Stimulated activated naive CD8-positive, alpha-beta T cell treated with anti-CD3 and anti-CD28 coated beads, Interleukin-15, Interleukin-2, amounts not matched to agents 100 ng/mL and 50 ng/mL, for 24 hours (primary cell): ENCODE measurements around the gene USP6.
"Not testable (repeated sequence)": the region's sequence is repeated elsewhere in the genome, so short reads cannot be mapped to it uniquely, and the experiment has no call there.

Source experiments
- H3K27ac Mint-ChIP-seq: one replicate; pipeline ENCODE4 v1.8.0; 2021; ENCODE audit warnings: mild to moderate bottlenecking, mixed read lengths
- H3K27me3 Mint-ChIP-seq: one replicate; pipeline ENCODE4 v1.8.0; 2021; ENCODE audit warnings: mixed read lengths
- H3K36me3 Mint-ChIP-seq: one replicate; pipeline ENCODE4 v1.8.0; 2021; ENCODE audit warnings: low read depth, mixed read lengths
- H3K4me1 Mint-ChIP-seq: one replicate; pipeline ENCODE4 v1.8.0; 2021; ENCODE audit warnings: low read depth, mixed read lengths
- H3K4me3 Mint-ChIP-seq: one replicate; pipeline ENCODE4 v1.8.0; 2021; ENCODE audit warnings: mild to moderate bottlenecking, mixed read lengths
- H3K9me3 Mint-ChIP-seq: one replicate; pipeline ENCODE4 v1.8.0; 2021; ENCODE audit warnings: mixed read lengths

USP6 gene

DNA sequence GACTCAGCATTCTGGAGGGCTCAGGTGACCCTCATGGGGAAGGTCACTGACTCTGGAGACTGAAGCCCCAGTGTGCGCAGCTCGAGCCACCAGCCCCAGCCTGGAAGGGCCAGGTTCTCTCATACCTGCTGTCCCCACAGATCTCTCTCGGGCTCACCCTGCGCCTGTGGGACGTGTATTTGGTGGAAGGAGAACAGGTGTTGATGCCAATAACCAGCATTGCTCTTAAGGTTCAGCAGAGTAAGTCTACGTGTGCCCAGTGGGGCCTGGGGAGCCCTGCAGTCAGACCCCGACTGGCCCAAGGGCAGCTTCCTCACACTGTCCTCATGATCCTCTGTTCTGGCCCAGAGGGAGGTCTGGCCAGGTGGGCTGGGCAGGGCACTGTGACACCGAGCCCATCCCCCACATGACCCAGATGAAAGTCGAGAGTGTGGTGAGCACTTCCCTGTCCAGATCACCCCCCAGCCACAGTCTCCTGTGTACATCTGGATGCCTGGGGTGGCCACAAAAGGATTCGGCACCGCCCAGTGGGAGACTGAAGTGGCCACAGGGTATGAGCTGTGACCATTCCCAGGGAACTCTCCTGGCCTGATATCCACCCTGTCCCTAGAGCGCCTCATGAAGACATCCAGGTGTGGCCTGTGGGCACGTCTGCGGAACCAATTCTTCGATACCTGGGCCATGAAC lies 21.8 kb downstream of the USP6 start:
- not testable (repeated sequence) for H3K9me3 Mint-ChIP-seq, H3K27me3 Mint-ChIP-seq, H3K4me3 Mint-ChIP-seq, H3K4me1 Mint-ChIP-seq, H3K27ac Mint-ChIP-seq, H3K36me3 Mint-ChIP-seq

DNA sequence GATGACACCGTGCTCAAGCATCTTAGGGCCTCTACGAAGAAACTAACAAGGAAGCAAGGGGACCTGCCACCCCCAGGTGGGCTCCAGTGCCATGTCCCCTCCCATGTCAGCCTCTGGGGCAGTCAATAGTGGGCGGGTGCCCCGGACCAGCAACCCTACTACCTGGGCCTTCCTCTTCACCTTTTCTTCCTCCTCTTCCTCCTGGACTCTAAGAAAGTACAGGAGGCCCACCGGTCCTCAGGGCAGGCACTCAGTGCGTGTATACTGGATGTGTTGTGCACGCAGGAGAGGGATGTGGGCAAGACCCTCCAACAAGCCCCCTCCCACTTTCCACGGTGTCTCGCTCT lies 22.3 kb downstream of the USP6 start:
- H3K27ac Mint-ChIP-seq, H3K4me3 Mint-ChIP-seq, H3K9me3 Mint-ChIP-seq, H3K27me3 Mint-ChIP-seq, H3K4me1 Mint-ChIP-seq, H3K36me3 Mint-ChIP-seq: not testable (repeated sequence)

DNA sequence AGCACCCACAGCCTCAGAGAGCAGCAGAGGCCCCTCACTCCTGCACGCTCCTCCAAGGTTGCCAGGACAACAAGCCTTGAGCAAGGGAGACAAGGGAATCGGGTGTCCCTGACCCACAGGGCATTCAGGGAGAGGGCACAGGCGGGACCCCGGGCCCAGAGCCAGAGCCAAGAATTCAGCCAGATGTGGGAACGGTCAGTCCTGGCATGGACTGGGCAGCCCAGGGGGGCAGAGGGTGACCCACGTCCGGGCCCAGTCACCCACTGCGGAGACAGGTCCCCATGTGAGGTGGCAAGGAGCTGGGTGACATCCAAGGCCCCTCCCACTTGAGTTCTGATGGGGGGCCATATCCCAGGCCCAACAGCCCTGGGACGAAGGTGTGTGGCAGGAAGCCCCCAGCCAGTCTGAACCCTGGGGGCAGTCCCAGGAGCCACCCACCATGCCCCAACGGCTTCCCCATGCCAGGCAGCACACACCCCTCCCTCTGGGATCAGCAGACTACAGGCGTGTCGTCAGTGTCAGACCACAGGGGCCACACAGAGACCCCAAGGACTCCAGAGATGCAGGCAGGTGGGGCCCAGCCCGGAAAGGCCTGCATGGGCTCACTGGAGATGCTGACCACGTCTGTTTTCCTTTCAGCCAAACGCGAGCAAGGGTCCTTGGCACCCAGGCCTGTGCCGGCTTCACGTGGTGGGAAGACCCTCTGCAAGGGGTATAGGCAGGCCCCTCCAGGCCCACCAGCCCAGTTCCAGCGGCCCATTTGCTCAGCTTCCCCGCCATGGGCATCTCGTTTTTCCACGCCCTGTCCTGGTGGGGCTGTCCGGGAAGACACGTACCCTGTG lies 23.0 kb downstream of the USP6 start:
- no peak overlapping the region for H3K27ac Mint-ChIP-seq
- no peaks in the 10 kb centered on the region for H3K27me3 Mint-ChIP-seq
- H3K36me3 Mint-ChIP-seq = no peaks in the 10 kb centered on the region
- no peaks in the 10 kb centered on the region for H3K9me3 Mint-ChIP-seq
- H3K4me1 Mint-ChIP-seq = no peaks in the 10 kb centered on the region
- no peak overlapping the region for H3K4me3 Mint-ChIP-seq

DNA sequence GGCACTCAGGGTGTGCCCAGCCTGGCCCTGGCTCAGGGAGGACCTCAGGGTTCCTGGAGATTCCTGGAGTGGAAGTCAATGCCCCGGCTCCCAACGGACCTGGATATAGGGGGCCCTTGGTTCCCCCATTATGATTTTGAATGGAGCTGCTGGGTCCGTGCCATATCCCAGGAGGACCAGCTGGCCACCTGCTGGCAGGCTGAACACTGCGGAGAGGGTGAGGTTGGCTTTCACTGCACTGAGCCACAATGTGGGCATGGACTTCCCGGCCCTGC lies 23.6 kb downstream of the USP6 start:
- Mint-ChIP-seq H3K36me3 (no peaks in the 10 kb centered on the region), H3K4me3 (no peak overlapping the region), H3K9me3 (no peaks in the 10 kb centered on the region), H3K27ac (no peak overlapping the region), H3K4me1 (no peaks in the 10 kb centered on the region), H3K27me3 (no peaks in the 10 kb centered on the region)

DNA sequence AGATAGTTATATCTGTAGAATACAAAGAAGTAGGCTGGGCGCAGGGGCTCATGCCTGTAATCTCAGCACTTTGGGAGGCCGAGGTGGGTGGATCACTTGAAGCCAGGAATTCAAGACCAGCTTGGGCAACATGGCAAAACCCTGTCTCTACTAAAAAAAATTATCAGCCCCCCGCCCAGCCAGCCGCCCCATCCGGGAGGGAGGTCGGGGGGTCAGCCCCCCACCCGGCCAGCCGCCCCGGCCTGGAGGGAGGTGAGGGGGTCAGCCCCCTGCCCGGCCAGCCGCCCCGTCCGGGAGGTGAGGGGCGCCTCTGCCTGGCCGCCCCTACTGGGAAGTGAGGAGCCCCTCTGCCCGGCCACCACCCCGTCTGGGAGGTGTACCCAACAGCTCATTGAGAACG lies 27.0 kb downstream of the USP6 start:
- not testable (repeated sequence) for H3K4me3 Mint-ChIP-seq, H3K36me3 Mint-ChIP-seq, H3K27ac Mint-ChIP-seq, H3K4me1 Mint-ChIP-seq, H3K9me3 Mint-ChIP-seq
- H3K27me3 Mint-ChIP-seq = peaks cover 16% of the 10 kb centered on the region

DNA sequence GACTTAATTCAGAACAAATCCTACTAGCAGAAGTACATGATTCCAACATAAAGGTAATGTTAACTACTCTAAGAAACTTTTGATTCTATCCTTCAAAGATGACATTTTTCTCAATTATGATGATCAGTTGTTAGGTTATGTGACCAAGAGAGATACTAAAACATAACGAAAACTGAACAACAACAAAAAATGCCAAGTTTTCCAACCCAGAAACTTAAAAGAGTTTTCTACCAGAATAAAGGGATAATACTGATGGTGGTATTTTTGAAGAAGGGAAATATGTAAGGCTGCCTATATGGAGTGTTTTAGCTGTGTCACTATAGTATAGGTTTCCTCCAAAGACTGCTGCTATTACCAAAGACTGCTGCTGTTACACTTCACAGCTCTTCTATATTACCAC lies 30.3 kb downstream of the USP6 start:
- not testable (repeated sequence) for H3K4me1 Mint-ChIP-seq, H3K9me3 Mint-ChIP-seq, H3K36me3 Mint-ChIP-seq, H3K27ac Mint-ChIP-seq, H3K4me3 Mint-ChIP-seq
- H3K27me3 Mint-ChIP-seq = peaks cover 22% of the 10 kb centered on the region

DNA sequence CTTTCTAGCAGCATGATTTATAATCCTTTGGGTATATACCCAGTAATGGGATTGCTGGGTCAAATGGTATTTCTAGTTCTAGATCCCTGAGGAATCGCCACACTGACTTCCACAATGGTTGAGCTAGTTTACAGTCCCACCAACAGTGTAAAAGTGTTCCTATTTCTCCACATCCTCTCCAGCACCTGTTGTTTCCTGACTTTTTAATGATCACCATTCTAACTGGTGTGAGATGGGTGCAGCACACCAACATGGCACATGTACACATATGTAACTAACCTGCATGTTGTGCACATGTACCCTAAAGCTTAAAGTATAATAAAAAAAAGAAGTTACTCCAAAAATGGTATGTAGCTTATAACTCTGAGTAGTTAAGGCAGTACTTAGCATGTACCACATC lies 44.9 kb downstream of the USP6 start:
- H3K27ac Mint-ChIP-seq, H3K9me3 Mint-ChIP-seq, H3K36me3 Mint-ChIP-seq, H3K4me3 Mint-ChIP-seq, H3K4me1 Mint-ChIP-seq: not testable (repeated sequence)
- peaks cover 36% of the 10 kb centered on the region for H3K27me3 Mint-ChIP-seq

DNA sequence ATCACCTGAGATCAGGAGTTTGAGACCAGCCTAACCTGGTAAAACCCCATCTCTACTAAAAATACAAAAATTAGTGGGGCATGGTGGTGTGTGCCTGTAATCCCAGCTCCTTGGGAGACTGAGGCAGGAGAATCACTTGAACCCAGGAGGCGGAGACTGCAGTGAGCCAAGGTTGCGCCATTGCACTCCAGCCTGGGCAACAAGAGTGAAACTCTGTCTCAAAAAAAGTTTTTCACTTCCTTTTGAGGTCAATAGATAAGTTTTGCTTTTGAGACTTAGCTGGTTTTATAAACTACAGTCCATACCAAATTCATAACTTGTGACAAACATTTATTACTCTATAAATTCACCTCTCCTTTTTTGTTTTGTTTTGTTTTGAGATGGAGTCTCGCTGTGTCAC lies 46.0 kb downstream of the USP6 start:
- H3K27ac Mint-ChIP-seq, H3K4me1 Mint-ChIP-seq, H3K4me3 Mint-ChIP-seq, H3K9me3 Mint-ChIP-seq, H3K36me3 Mint-ChIP-seq: not testable (repeated sequence)
- H3K27me3 Mint-ChIP-seq = peaks cover 39% of the 10 kb centered on the region

DNA sequence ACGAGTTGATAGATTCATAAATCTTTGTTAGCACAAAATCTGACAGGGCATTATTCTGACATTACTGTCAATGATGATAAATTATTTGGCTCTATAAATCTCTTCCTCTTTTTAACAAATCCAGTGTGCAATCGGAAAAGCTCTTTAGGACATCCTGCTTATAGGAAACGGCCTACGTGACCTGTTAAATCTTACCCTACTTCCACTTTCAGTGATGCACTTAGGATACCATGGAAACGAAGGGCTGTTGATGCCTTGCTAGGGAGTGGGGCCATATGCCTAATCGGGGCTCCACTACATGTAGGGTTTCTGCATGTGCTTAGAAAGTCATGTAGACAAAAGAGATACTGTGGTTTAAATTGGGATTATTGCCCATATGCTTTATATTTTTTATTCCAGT lies 48.6 kb downstream of the USP6 start:
- H3K9me3 Mint-ChIP-seq = no peaks in the 10 kb centered on the region
- peaks cover 28% of the 10 kb centered on the region for H3K27me3 Mint-ChIP-seq
- no peaks in the 10 kb centered on the region for H3K36me3 Mint-ChIP-seq
- peaks cover 3% of the 10 kb centered on the region for H3K4me1 Mint-ChIP-seq
- no peak overlapping the region for H3K4me3 Mint-ChIP-seq
- no peak overlapping the region for H3K27ac Mint-ChIP-seq

DNA sequence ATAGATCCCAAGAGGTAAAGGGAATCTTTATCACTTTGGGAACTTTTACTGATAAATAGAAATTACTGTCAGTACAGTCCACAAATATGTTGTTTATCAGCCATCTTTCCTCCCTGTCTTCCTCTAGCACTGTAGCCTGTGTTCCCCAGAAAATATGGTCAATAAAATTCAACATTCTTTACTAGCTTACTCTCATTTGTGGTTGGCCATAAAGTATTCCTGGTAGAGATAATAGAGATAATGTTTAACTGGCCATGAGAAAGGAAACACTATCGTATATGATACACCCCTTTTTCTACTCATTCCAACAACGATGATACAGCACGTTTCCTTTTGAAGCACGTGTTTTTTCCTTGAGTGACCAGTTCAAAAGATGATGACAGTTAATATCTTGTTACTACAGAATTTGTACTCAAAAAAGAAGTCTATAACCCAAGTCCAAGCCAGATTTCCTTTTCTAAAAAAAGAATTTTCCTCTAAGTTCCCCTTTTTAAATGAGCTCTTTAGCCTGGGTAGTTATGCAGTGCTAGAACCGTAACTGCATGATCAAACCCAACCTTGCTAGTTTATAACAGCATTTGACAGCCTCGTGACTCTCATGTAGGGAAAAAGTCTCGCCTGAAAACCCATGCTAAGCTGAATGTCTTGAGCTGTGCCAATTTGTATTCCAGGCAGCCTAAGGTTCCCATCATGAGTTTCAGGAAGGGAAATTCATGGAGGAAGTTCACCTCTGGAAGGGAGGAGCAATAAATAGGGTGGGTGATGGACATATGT lies 50.1 kb downstream of the USP6 start:
- H3K27me3 Mint-ChIP-seq = peaks cover 24% of the 10 kb centered on the region
- H3K4me3 Mint-ChIP-seq, H3K9me3 Mint-ChIP-seq, H3K36me3 Mint-ChIP-seq, H3K4me1 Mint-ChIP-seq, H3K27ac Mint-ChIP-seq: not testable (repeated sequence)

DNA sequence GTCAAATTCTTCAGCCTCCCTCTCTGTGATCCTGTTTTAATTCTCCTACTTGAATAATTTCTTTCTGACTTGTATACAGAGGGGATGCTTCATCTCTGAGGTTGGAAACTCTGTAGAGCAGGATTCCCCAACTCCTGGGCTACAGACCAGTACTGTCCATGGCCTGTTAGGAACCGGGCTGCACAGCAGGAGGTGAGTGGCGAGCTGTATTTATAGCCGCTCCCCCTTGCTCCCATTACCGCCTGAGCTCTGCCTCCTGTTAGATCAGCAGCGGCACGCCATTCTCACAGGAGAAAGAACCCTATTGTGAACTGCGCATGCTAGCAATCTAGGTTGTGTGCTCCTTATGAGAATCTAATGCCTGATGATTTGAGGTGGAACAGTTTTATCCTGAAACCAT lies 59.2 kb downstream of the USP6 start:
- not testable (repeated sequence) for H3K27ac Mint-ChIP-seq, H3K27me3 Mint-ChIP-seq, H3K4me1 Mint-ChIP-seq, H3K4me3 Mint-ChIP-seq
- H3K9me3 Mint-ChIP-seq = peaks cover 31% of the 10 kb centered on the region
- peaks cover 50% of the 10 kb centered on the region for H3K36me3 Mint-ChIP-seq

DNA sequence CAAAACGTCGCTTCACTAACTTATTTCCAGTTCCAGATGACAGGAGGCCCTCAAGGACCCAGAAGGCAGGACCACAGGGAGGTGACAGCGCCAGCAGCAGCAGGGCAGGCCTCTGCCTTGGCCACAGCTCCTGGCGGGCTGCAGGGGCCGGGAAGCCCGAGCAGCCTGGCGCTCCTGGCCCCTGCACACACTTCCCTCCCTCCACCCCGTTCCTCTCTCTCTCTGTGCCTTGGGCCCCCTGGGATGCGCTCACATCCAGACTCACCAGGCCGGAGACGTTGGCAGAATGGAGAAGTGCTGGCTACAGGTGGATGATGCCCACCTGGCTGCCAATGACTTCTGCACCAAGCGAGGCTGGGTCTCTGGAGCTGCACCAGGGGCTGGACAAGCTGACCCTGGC lies 63.2 kb downstream of the USP6 start:
- H3K27ac Mint-ChIP-seq = no peak overlapping the region
- peaks cover 47% of the 10 kb centered on the region for H3K9me3 Mint-ChIP-seq
- H3K36me3 Mint-ChIP-seq = peaks cover 83% of the 10 kb centered on the region
- H3K4me3 Mint-ChIP-seq = no peak overlapping the region
- H3K4me1 Mint-ChIP-seq = no peaks in the 10 kb centered on the region
- no peaks in the 10 kb centered on the region for H3K27me3 Mint-ChIP-seq

DNA sequence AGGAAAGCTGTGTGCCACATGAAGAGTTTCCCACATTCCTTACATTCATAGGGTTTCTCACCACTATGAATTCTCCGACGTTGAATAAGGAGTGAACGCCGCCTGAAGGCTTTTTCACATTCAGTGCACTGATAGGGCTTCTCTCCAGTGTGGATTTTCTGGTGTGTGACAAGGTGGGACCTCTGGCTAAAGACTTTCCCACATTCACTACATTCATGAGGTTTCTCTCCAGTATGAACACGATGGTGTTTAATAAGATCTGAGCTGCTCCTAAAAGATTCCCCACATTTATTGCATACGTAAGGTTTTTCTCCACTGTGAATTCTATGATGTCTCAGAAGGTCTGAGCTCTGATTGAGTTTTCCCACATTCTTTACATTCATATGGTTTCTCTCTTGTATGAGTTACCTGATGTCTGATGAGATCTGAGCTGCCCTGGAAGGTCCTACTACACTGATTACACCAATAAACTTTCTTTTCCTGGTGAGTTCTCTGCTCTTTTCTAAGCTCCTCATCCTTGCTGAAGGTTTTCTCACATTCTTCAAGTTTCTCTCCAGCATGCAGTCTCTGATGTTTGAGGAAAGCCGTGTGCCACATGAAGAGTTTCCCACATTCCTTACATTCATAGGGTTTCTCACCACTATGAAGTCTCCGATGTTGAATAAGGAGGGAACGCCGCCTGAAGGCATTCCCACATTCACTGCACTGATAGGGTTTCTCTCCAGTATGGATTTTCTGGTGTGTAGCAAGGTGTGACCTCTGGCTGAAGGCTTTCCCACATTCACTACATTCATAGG lies 65.9 kb downstream of the USP6 start:
- Mint-ChIP-seq H3K9me3 (peaks cover 47% of the 10 kb centered on the region), H3K27me3 (no peaks in the 10 kb centered on the region), H3K36me3 (peaks cover 88% of the 10 kb centered on the region), H3K4me1 (no peaks in the 10 kb centered on the region), H3K4me3 (no peak overlapping the region), H3K27ac (no peak overlapping the region)

DNA sequence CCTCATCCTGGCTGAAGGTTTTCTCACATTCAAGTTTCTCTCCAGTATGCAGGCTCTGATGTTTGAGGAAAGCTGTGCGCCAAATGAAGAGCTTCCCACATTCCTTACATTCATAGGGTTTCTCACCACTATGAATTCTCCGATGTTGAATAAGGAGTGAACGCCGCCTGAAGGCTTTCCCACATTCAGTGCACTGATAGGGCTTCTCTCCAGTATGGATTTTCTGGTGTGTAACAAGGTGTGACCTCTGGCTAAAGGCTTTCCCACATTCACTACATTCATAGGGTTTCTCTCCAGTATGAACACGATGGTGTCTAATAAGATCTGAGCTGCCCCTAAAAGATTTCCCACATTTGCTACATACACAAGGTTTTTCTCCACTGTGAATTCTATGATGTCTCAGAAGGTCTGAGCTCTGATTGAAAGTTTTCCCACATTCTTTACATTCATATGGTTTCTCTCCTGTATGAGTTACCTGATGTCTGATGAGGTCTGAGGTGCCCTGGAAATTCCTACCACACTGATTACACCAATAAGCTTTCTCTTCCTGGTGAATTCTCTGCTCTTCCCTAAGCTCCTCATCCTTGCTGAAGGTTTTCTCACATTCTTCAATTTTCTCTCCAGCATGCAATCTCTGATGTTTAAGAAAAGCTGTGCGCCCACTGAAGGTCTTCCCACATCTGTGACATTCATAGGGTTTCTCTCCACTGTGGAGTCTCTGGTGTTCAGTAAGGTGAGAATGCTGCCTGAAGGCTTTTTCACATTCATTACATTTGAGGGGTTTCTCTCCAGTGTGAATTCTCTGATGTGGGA lies 67.0 kb downstream of the USP6 start:
- H3K4me1 Mint-ChIP-seq = no peaks in the 10 kb centered on the region
- peaks cover 93% of the 10 kb centered on the region for H3K36me3 Mint-ChIP-seq
- H3K9me3 Mint-ChIP-seq = peaks cover 53% of the 10 kb centered on the region

More for the DNA sequence above, 67.0 kb downstream of the USP6 start:
- Mint-ChIP-seq H3K27me3 (no peaks in the 10 kb centered on the region), H3K4me3 (no peak overlapping the region), H3K27ac (no peak overlapping the region)
